ENCODE results near the gene EHF. TPM values are rescaled to one million over a fixed set of nuclear protein-coding genes. Genes with fewer than 3 reads are reported as not detected.
A peak's percentile ranks its signal among the peaks of the same experiment; 100 is the strongest.

The EHF gene
- total and polyA plus RNA-seq, 2 of the 13 experiments (the other 11 are each of a cell fraction or from before 2014, with no cell fraction given): 0.04 to 0.46 TPM

- TF ChIP-seq ZBTB3 (CRISPR knock-in tag; IDR thresholded peaks at IDR 0.05; ENCODE audit: borderline replicate concordance, low read depth) (no peak), PBX3 (CRISPR knock-in tag; IDR thresholded peaks at IDR 0.05; ENCODE audit: borderline replicate concordance) (no peak), SP140L (CRISPR knock-in tag; IDR thresholded peaks at IDR 0.05; ENCODE audit: borderline replicate concordance) (0 out of 2 replicates have a peak, but pooled peaks have one; percentile 22), NR2C2 (CRISPR knock-in tag; IDR thresholded peaks at IDR 0.05; ENCODE audit: borderline replicate concordance) (0 out of 2 replicates have a peak, but pooled peaks have one; percentile 10), FOSL2 (CRISPR knock-in tag; IDR thresholded peaks at IDR 0.05) (0 out of 2 replicates have a peak, but pooled peaks have one; percentile 10), E2F1 (CRISPR knock-in tag; IDR thresholded peaks at IDR 0.05) (no peak), ZNF672 (CRISPR knock-in tag; IDR thresholded peaks at IDR 0.05) (no peak), ZMYM2 (CRISPR knock-in tag; IDR thresholded peaks at IDR 0.05) (no peak), HDAC2 (CRISPR knock-in tag; IDR thresholded peaks at IDR 0.05) (0 out of 2 replicates have a peak, but pooled peaks have one; percentile 27), TBL1XR1 (IDR thresholded peaks at IDR 0.05; ENCODE audit: borderline replicate concordance, low read length, partially characterized antibody) (no peak), SP4 (CRISPR knock-in tag; IDR thresholded peaks at IDR 0.05) (0 out of 2 replicates have a peak, but pooled peaks have one; percentile 25), NCOA2 (CRISPR knock-in tag; IDR thresholded peaks at IDR 0.05) (peak; percentile 36; the same call in 1 of the 2 replicates), RARA (CRISPR knock-in tag; IDR thresholded peaks at IDR 0.05) (peak; percentile 20; the same call in 1 of the 2 replicates), ISX (CRISPR knock-in tag; conservative IDR thresholded peaks at IDR 0.05) (no peak), ZNF644 (CRISPR knock-in tag; IDR thresholded peaks at IDR 0.05; ENCODE audit: low read depth) (peak; percentile 68; the same call in 1 of the 2 replicates), PHF21A (CRISPR knock-in tag; IDR thresholded peaks at IDR 0.05) (0 out of 2 replicates have a peak, but pooled peaks have one; percentile 20)
- TF ChIP-seq, protein P1, sequence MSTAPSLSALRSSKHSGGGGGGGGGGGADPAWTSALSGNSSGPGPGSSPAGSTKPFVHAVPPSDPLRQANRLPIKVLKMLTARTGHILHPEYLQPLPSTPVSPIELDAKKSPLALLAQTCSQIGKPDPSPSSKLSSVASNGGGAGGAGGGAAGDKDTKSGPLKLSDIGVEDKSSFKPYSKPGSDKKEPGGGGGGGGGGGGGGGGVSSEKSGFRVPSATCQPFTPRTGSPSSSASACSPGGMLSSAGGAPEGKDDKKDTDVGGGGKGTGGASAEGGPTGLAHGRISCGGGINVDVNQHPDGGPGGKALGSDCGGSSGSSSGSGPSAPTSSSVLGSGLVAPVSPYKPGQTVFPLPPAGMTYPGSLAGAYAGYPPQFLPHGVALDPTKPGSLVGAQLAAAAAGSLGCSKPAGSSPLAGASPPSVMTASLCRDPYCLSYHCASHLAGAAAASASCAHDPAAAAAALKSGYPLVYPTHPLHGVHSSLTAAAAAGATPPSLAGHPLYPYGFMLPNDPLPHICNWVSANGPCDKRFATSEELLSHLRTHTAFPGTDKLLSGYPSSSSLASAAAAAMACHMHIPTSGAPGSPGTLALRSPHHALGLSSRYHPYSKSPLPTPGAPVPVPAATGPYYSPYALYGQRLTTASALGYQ (CRISPR knock-in tag; IDR thresholded peaks at IDR 0.05): 0 out of 2 replicates have a peak, but pooled peaks have one; percentile 21
- TF ChIP-seq, protein P2, sequence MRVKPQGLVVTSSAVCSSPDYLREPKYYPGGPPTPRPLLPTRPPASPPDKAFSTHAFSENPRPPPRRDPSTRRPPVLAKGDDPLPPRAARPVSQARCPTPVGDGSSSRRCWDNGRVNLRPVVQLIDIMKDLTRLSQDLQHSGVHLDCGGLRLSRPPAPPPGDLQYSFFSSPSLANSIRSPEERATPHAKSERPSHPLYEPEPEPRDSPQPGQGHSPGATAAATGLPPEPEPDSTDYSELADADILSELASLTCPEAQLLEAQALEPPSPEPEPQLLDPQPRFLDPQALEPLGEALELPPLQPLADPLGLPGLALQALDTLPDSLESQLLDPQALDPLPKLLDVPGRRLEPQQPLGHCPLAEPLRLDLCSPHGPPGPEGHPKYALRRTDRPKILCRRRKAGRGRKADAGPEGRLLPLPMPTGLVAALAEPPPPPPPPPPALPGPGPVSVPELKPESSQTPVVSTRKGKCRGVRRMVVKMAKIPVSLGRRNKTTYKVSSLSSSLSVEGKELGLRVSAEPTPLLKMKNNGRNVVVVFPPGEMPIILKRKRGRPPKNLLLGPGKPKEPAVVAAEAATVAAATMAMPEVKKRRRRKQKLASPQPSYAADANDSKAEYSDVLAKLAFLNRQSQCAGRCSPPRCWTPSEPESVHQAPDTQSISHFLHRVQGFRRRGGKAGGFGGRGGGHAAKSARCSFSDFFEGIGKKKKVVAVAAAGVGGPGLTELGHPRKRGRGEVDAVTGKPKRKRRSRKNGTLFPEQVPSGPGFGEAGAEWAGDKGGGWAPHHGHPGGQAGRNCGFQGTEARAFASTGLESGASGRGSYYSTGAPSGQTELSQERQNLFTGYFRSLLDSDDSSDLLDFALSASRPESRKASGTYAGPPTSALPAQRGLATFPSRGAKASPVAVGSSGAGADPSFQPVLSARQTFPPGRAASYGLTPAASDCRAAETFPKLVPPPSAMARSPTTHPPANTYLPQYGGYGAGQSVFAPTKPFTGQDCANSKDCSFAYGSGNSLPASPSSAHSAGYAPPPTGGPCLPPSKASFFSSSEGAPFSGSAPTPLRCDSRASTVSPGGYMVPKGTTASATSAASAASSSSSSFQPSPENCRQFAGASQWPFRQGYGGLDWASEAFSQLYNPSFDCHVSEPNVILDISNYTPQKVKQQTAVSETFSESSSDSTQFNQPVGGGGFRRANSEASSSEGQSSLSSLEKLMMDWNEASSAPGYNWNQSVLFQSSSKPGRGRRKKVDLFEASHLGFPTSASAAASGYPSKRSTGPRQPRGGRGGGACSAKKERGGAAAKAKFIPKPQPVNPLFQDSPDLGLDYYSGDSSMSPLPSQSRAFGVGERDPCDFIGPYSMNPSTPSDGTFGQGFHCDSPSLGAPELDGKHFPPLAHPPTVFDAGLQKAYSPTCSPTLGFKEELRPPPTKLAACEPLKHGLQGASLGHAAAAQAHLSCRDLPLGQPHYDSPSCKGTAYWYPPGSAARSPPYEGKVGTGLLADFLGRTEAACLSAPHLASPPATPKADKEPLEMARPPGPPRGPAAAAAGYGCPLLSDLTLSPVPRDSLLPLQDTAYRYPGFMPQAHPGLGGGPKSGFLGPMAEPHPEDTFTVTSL (CRISPR knock-in tag; IDR thresholded peaks at IDR 0.05; ENCODE audit: borderline replicate concordance): no peak
Observed at GRCh38 chr11:34599406-34599945, 21.4 kb upstream of the EHF start (continued).

All from HepG2 (cell line).